DMS53 (cell line): ENCODE measurements around the gene ASTN1.
A peak's percentile ranks its signal among the peaks of the same experiment; 100 is the strongest.

Source experiments
- DNase-seq: peaks from one replicate; lab custom pipeline; 2025; lab: John Stamatoyannopoulos, UW

Gene ASTN1

DNA sequence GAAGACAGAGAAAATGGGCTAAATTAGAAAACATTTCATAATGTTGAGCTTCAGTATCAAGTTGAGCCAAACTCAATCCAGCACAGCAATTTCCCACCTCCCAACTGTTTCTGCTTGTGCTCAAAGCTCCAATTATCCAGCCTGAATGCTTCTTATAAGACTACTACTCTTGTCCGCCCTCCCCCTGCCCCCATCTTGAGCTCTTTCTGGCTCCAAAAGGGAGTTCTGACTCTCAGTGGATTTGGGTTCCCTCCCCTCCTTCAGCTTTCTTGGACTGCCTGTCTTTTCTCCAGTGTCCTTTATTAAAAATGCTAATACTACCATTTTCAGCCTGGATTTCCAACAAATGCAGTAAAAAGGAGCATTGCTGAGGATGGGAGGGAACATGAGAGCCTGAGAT is 174.8 kb downstream of the ASTN1 start:
- no peak for DNase-seq

DNA sequence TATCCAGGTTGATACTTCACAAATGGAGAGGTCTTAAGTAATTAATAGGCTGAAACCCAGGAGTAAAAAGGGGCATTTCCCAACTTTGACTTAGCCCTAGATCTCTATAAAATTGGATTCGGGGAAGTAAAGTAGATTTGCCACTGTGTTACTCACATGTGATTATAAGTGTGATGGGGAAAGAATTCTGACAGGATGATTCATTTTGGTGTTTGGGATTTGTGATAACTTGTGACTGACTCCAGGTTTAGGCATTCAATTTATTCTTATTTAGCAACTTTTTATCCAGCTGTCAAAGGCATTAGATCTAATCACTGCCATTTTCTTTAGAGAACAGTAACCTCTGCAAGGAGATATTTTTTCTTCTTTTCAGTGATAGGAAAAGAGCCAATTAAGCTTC is 175.5 kb downstream of the ASTN1 start:
- no peak for DNase-seq

- DNase-seq, result no peak
Observed at GRCh38 chr1:176987016-176987415, 177.5 kb downstream of the ASTN1 start.

DNA sequence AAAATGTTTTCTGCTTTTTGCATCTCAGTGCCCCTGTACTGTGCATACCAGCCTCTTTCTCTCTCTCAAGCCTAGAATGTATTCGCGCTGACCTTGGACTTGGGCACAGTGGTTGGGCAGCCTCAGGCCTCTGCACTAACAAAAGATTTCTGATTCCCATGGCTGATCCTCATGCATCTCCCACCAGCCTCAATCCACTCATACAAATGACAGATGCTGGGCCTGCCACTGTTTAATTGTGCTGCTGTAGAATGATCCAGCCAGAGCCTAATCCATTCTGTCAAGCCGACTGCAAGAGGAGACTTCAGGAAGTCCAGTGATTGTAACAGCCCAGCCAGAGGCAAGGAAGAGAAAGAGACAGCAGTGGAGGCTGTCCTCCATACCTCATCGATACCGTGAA is 180.8 kb downstream of the ASTN1 start:
- DNase-seq, result no peak

GRCh38 chr1:176976771-176977170 is 187.7 kb downstream of the ASTN1 start:
- DNase-seq, result no peak

DNA sequence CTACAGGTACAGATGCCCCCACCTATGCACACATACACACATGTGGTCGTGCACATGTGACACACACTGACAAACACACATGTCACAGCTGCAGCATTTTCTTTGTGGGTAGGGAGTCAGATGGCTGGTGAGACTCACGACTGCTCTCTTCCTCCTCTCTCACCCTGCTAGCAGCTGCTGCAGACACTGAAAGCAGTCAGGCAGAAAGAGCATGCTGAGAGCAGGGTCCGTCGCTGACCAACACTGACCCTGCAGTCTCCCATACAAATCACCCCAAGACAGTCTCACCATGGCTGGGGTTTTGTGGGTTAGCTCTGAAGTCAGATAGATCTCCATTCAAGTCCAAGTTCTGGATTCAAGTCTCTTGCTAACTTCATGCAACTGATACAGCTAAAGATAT is 188.3 kb downstream of the ASTN1 start:
- DNase-seq, result peak; percentile 9

DNA sequence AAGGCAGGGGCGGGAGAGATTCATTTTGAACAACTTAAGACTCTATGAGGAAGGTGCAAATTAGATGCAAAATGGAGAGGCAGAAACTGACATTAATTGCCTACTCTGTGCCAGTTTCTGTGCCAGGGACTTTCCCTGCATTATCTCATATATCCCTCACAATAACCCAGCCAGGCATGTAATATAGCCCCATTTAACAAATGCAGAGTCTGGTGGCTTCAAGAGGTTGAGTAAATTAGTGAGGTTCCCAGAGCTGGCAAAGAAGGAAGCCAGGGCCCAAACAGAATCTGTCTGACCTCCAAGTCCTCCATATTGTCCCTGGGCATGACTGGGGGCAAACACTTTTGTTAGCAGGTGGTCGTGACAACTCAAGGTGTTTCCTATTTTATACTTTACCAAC is 199.8 kb downstream of the ASTN1 start:
- no peak for DNase-seq

DNA sequence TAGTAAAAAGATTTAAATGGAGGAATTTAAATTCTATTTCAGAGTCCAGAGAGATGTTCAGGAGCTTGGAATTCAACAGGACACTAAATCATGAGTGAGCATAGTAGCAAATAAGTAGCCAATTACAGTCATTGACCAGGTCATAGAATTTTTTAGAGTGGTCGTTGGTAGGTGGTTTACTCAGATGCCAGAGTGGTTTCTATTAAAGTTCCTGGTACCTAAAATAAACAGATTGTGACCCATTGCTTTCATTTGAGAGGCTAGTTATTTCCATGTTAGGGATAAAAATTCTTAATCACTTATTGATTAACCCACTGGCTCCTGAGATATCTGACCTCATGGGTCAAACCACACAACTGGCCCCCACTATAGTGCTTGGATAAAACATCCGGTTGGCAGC is 201.3 kb downstream of the ASTN1 start:
- DNase-seq, result no peak

DNA sequence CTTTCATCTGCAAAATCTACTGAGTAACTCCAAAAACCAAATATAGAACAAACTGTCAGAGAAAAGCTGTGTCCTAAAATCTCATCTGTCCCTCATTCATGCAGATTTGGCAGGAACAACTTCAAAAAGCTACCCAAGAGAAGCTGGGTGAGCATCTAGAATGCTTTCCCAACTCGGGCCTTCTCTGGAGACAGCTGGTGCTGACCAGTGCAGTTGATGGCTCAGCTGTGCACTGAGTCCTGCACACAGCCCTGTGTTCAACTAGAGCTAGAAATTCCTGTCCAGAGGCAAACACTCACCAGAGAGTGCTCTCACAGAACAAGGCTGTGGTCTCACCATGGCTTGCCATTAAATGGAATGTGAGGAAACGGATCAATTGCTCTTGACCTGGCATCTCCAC is 202.8 kb downstream of the ASTN1 start:
- DNase-seq, result no peak

- no peak for DNase-seq
Observed at GRCh38 chr1:176959191-176959820, 205.2 kb downstream of the ASTN1 start.

- no peak for DNase-seq
Observed at GRCh38 chr1:176957603-176958002, 206.9 kb downstream of the ASTN1 start.

- DNase-seq, result peak; percentile 40
Observed at GRCh38 chr1:176954242-176954641, 210.3 kb downstream of the ASTN1 start.

DNA sequence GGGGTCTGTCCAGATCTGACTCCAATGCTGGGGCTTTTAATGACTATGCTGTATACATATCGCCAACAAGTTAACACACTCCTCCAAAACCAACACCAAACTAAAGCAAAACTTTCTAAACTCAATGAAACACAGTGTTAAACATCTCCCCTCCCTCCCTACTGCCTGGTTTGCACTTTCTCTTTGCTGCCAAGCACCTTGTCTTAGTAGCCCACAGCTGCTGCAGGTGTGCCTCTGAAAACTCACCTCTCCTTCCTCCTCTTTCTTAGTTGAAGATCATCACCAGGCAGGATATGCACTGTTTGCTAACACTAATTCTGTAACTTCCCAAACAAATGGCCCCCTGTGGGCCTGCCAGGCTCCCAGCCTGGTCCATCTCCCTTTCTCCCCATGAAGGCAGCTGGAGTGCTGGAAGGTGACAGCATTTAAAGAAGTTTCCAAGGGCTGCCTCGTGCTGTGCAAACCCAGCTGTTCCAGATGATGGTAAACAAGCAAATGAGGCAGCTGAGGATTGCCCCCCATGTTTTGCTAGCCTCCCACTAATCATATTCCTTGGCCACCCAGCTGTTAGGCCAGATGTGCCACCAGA is 213.7 kb downstream of the ASTN1 start:
- no peak for DNase-seq

GRCh38 chr1:176949033-176949662 is 215.4 kb downstream of the ASTN1 start:
- peak; percentile 94 for DNase-seq

- no peak for DNase-seq
Observed at GRCh38 chr1:176944606-176945005, 219.9 kb downstream of the ASTN1 start.

- DNase-seq, result no peak
Observed at GRCh38 chr1:176943783-176944182, 220.7 kb downstream of the ASTN1 start.

DNA sequence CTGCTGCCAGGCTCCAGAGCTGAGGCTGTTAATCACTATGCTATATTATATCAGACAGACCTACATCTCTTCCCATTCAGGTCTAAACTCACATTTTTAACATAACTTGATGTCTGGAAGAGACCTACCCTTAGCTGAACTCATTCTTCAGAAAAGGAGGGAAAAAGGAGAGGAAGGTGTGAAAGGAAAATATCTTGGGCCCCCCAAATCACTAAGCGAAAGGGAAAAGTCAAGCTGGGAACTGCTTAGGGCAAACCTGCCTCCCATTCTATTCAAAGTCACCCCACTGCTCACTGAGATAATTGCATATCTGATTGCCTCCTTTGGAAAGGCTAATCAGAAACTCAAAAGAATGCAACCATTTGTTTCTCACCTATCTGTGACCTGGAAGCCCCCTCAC is 222.2 kb downstream of the ASTN1 start:
- DNase-seq, result no peak

- DNase-seq, result no peak
Observed at GRCh38 chr1:176939993-176940392, 224.5 kb downstream of the ASTN1 start.

DNA sequence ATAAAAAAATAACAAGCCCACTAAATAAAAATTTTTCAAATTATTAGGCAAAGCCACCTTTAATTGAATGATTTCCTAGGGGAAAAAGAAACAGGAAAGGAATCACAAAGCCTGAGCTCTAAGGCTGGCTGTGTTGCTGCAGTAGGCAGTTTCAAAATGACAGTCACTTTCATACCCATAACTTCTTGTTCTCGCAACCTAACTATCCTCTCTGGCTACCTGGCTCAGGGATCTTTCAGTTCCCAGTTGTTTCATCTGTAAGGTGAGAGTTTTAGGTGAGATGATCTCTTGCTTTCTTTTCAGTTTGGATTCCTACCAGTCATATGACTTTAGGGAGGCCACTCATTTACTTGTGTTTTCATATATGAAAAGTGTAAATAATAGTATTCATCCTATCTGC is 226.1 kb downstream of the ASTN1 start:
- DNase-seq, result no peak

- DNase-seq, result no peak
Observed at GRCh38 chr1:176934370-176934769, 230.1 kb downstream of the ASTN1 start.

DNA sequence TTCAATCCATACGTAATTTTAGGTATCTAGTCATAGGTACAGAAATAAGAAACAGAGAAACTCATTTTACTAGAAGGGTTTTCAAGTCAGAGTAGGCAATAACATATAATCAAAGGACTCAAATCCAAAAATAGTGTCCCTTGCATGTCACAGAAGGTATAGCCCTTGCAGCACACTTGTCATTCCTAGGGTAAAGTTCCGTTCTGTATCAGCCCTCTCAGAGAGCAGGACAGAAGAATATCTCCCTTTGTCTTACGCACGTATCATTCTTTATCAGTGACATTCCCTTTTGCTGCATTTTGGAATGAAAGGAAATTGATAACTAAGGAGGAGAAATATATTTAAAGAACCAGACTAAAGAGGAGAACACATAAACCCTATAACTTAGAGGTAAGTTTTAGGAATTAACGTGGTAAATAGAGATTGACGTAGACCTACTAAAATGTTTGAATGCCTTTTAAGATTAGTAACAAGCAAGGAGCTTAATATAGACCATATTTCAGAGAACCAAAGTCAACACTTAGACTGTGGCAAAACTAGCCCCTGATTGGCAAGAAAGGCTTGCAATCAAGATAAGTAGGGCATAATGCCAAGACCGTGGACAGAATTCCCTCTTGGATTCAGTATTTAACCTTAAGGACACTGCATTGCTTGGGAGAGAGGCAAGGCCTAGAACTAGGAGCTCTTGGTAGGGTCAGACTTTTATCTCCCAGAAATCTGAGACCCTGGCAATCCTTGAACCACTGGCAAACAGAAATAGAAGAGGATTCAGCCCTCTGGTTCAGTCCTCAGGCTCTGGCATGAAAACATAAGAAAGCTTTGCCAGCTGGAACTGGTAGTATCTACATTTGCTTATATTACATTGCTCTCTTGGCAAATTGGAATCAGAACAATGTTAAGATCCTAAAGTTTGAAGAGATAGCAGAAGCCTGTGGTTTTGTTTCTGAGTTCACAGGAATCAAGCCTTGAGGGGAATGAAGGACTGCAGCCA is 232.1 kb downstream of the ASTN1 start:
- no peak for DNase-seq

GRCh38 chr1:176931526-176931925 is 233.0 kb downstream of the ASTN1 start:
- no peak for DNase-seq
